H7 (cell line): ENCODE results near the gene HGF. TPM values are rescaled to one million over a fixed set of nuclear protein-coding genes. Genes with fewer than 3 reads are reported as not detected.

Experiments used
- DNase-seq: peaks from one replicate; pipeline ENCODE4 v3.0.0; 2012
- H3K27me3 ChIP-seq: 2 replicates; pipeline ENCODE4 v1.6.0; 2011; ENCODE audit warnings: mild to moderate bottlenecking, low read length; ENCODE audit not compliant: control insufficient read depth, insufficient read depth
- H3K36me3 ChIP-seq: replicated peaks from 2 replicates; pipeline ENCODE4 v1.5.1; 2011; ENCODE audit warnings: low read length; ENCODE audit not compliant: control insufficient read depth, insufficient read depth
- H3K4me3 ChIP-seq: 2 replicates; pipeline ENCODE4 v1.5.1; 2011; ENCODE audit warnings: low read depth, mild to moderate bottlenecking, control low read depth, low read length, moderate library complexity; ENCODE audit not compliant: insufficient read depth
- total RNA-seq: library from RNA; depleted of rRNA; stranded (reverse); fragments of >200 nt; shearing (Covaris generic); gene quantifications from 2 replicates; pipeline ENCODE4 v1.2.3, GENCODE V29; 2014

Gene HGF
- total RNA-seq, 1 experiment from 2014 or later = not detected

- no peak for DNase-seq
- Histone ChIP-seq H3K36me3 (no peaks in the 10 kb centered on the region), H3K27me3 (no peaks in the 10 kb centered on the region), H3K4me3 (no peak overlapping the region)
Measured at GRCh38 chr7:81665236-81665635, 104.6 kb downstream of the HGF start.

DNA sequence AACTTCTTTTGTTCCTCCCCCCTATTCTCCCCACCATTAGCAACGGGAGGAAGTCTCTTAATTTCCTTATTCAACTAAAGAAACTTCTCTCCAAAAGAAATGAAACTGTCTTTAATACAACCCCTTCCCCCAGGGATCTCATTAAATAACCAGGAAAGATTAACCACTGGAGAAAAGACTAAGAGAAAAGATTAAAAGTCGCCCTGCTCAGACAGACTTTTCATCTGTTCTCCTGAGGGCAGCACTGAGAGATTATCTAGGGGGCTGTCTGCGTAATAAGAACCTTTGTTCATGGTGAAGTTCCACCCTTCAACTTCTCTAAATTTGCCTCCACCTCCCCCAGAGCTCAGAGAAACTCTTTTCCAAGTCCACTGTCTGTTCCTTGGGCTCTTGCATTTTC, 105.5 kb downstream of the HGF start:
- no peak for DNase-seq
- no peaks in the 10 kb centered on the region for H3K27me3 ChIP-seq
- no peaks in the 10 kb centered on the region for H3K36me3 ChIP-seq
- no peak overlapping the region for H3K4me3 ChIP-seq

DNA sequence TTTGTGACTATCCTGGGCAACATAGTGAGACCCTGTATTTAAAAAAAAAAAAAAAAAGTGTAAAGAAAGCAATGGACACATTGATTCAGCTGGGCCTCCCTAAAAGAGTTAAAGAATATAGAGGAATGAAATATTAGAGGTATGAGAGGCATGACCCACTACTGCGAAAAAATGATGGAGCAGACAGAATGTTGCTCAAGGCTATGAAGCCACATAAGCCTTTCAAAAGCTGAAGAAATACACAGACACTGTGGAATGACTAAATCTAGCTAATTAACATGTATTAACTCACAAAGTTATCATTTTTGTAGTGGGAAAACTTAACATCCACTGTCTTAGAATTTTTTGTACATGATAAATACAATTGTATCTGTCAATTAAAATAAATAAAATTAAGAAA, 107.3 kb downstream of the HGF start:
- no peaks in the 10 kb centered on the region for H3K27me3 ChIP-seq
- H3K36me3 ChIP-seq = no peaks in the 10 kb centered on the region
- DNase-seq = no peak
- no peak overlapping the region for H3K4me3 ChIP-seq

GRCh38 chr7:81659697-81660395, 110.0 kb downstream of the HGF start:
- no peak overlapping the region for H3K4me3 ChIP-seq
- no peaks in the 10 kb centered on the region for H3K27me3 ChIP-seq
- no peak for DNase-seq
- H3K36me3 ChIP-seq = no peaks in the 10 kb centered on the region

GRCh38 chr7:81657551-81657950, 112.3 kb downstream of the HGF start:
- no peaks in the 10 kb centered on the region for H3K27me3 ChIP-seq
- H3K36me3 ChIP-seq = no peaks in the 10 kb centered on the region
- no peak overlapping the region for H3K4me3 ChIP-seq
- DNase-seq = no peak

GRCh38 chr7:81655271-81655670, 114.6 kb downstream of the HGF start:
- Histone ChIP-seq H3K4me3 (no peak overlapping the region), H3K36me3 (no peaks in the 10 kb centered on the region), H3K27me3 (no peaks in the 10 kb centered on the region)
- no peak for DNase-seq

DNA sequence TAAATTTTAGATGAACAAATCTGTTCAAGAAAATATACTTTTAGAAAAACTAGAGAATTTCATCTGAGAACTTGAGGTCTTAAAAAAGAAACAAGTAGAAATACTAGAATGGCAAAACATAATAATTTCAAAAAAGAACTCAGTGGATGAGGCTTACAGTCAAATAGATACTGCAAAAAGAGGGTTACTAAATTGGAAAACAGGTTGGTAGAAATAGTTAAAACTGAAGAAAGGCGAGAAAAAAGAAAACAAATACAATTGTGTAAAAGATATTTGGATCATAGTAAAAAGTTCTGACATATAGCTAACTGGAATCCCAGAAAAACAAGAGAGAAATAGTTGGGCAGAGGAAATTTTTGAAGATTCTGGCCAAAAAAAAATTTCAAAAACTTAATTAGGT, 117.6 kb downstream of the HGF start:
- Histone ChIP-seq H3K27me3 (no peaks in the 10 kb centered on the region), H3K36me3 (no peaks in the 10 kb centered on the region), H3K4me3 (no peak overlapping the region)
- DNase-seq = no peak
